Sigmoid colon (tissue), 4 donors: ENCODE results near the gene CARD11.

ENCODE experiments used
- EP300 ChIP-seq, 4 donors: sonication (generic); formaldehyde crosslinking; IDR thresholded peaks; one replicate each; pipeline ENCODE4 v1.6.1; 2017; ENCODE audit warnings: antibody characterized with exemption in 4 of 4
- POLR2A ChIP-seq, 2 donors: fragments of 450-650 bp; IDR thresholded peaks; one replicate each; pipeline ENCODE4 v1.6.1; 2016; ENCODE audit warnings: antibody characterized with exemption in 2 of 2, mild to moderate bottlenecking in 2 of 2, moderate library complexity in 2 of 2
- POLR2AphosphoS5 ChIP-seq, 4 donors: sonication (generic); formaldehyde crosslinking; IDR thresholded peaks; one replicate each; pipeline ENCODE4 v1.6.1; 2017; ENCODE audit warnings: antibody characterized with exemption in 4 of 4
- TF ChIP-seq, protein P1 (sequence below), 4 experiments: fragments of 450-650 bp in 3 of 4; fragments of 200-600 bp in 1 of 4; IDR thresholded peaks; one replicate each; pipeline ENCODE4 v1.5.1; 2016 to 2019; ENCODE audit warnings: antibody characterized with exemption in 4 of 4, mild to moderate bottlenecking in 3 of 4, moderate library complexity in 2 of 4

- TF ChIP-seq, protein P1, sequence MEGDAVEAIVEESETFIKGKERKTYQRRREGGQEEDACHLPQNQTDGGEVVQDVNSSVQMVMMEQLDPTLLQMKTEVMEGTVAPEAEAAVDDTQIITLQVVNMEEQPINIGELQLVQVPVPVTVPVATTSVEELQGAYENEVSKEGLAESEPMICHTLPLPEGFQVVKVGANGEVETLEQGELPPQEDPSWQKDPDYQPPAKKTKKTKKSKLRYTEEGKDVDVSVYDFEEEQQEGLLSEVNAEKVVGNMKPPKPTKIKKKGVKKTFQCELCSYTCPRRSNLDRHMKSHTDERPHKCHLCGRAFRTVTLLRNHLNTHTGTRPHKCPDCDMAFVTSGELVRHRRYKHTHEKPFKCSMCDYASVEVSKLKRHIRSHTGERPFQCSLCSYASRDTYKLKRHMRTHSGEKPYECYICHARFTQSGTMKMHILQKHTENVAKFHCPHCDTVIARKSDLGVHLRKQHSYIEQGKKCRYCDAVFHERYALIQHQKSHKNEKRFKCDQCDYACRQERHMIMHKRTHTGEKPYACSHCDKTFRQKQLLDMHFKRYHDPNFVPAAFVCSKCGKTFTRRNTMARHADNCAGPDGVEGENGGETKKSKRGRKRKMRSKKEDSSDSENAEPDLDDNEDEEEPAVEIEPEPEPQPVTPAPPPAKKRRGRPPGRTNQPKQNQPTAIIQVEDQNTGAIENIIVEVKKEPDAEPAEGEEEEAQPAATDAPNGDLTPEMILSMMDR (IDR thresholded peaks at IDR 0.05) = no peak
- TF ChIP-seq POLR2A (IDR thresholded peaks at IDR 0.05) = no peak
- no peak for TF ChIP-seq EP300 (IDR thresholded peaks at IDR 0.05)
- no peak for TF ChIP-seq POLR2AphosphoS5 (IDR thresholded peaks at IDR 0.05)
These were observed 74.9 kb downstream of the CARD11 start for GRCh38 chr7:2968616-2969397.
